Endothelial cell (in vitro differentiated cells): Measurements from ENCODE around the gene PCK2. TPM values are rescaled to one million over a fixed set of nuclear protein-coding genes. Genes with fewer than 3 reads are reported as not detected.
"Not testable (repeated sequence)": the region's sequence is repeated elsewhere in the genome, so short reads cannot be mapped to it uniquely, and the experiment has no call there.

Experiments used
- DNase-seq: peaks from one replicate; pipeline ENCODE4 v3.0.0; 2021; ENCODE audit warnings: low spot score
- H3K27ac Mint-ChIP-seq: one replicate; pipeline ENCODE4 v1.8.0; 2021; ENCODE audit warnings: mixed read lengths, inconsistent platforms; ENCODE audit not compliant: unreplicated experiment
- H3K27me3 Mint-ChIP-seq: one replicate; pipeline ENCODE4 v1.8.0; 2021; ENCODE audit warnings: mild to moderate bottlenecking, moderate library complexity, mixed read lengths, inconsistent platforms; ENCODE audit not compliant: unreplicated experiment
- H3K36me3 Mint-ChIP-seq: one replicate; pipeline ENCODE4 v1.8.0; 2021; ENCODE audit warnings: mild to moderate bottlenecking, low read depth, mixed read lengths, inconsistent platforms; ENCODE audit not compliant: unreplicated experiment
- H3K4me1 Mint-ChIP-seq: one replicate; pipeline ENCODE4 v1.8.0; 2021; ENCODE audit warnings: mild to moderate bottlenecking, mixed read lengths, inconsistent platforms; ENCODE audit not compliant: unreplicated experiment
- H3K4me3 Mint-ChIP-seq: one replicate; pipeline ENCODE4 v1.8.0; 2021; ENCODE audit warnings: mild to moderate bottlenecking, mixed read lengths, inconsistent platforms; ENCODE audit not compliant: unreplicated experiment
- H3K9me3 Mint-ChIP-seq: one replicate; pipeline ENCODE4 v1.8.0; 2021; ENCODE audit warnings: mixed read lengths, inconsistent platforms; ENCODE audit not compliant: unreplicated experiment
- CTCF ChIP-seq: fragments of 200-600 bp; sonication (generic); IDR thresholded peaks from one replicate; pipeline ENCODE4 v1.5.0; 2021; ENCODE audit warnings: antibody characterized with exemption; ENCODE audit not compliant: unreplicated experiment
- long read RNA-seq: library from polyadenylated mRNA; unstranded; transcript quantifications from one replicate; pipeline ENCODE4 v2.0.0, GENCODE V29; 2020; ENCODE audit not compliant: unreplicated experiment
- total RNA-seq: library from RNA; stranded (reverse); fragmentation: NEBNext Ultra II Directional; extraction: Animal tissue kit (Norgen Biotek cat#: 25700); gene quantifications from one replicate; pipeline ENCODE4 v1.2.1, GENCODE V29; 2021; ENCODE audit not compliant: unreplicated experiment

The PCK2 gene
- total RNA-seq = 23.9 TPM
- long read RNA-seq, transcript PCK2-201 (10 exons, 2,357 nt) = major isoform, 13 of 19 reads
- long read RNA-seq, partial matches to known transcripts = 2 of 19 reads
- long read RNA-seq, other reads (novel, unspliced or antisense) = 4 of 19 reads

- Mint-ChIP-seq H3K36me3 (peaks cover 8% of the 10 kb centered on the region), H3K4me3 (peak within 1 kb of the TSS; percentile 95), H3K9me3 (no peaks in the 10 kb centered on the region), H3K27ac (peak within 1 kb of the TSS; percentile 74), H3K27me3 (peaks cover 10% of the 10 kb centered on the region), H3K4me1 (peaks cover 18% of the 10 kb centered on the region)
- peak; percentile 63 for DNase-seq
- TF ChIP-seq CTCF = no peak
Observed at GRCh38 chr14:24093901-24094840, at the start of gene PCK2. Gene PCK2 (plus strand): TSS chr14:24094311. CDS start chr14:24094406, 95 bp downstream.

DNA sequence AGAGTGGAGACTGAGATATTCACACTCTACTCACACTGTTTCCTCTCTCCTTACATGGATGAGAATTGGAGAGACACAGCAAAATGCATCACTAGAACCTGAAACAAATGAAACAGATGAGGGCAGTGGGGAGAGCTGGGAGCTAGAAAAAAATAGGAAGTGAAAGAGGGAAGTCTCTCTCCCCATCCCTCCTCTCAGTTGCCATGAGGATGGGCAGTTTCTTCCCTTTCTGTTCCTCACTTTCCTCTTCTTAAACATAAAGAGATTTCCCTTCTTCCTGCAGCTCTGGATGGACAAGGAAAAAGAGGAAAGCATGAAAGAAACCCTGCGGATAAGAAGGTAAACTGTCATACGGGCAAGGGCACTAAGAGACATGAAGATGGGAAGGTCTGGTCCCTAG is 45.1 kb upstream of the PCK2 start:
- not testable (repeated sequence) for DNase-seq, H3K4me3 Mint-ChIP-seq, H3K36me3 Mint-ChIP-seq, H3K9me3 Mint-ChIP-seq, H3K27ac Mint-ChIP-seq
- peaks cover 11% of the 10 kb centered on the region for H3K27me3 Mint-ChIP-seq
- peaks cover 19% of the 10 kb centered on the region for H3K4me1 Mint-ChIP-seq

DNA sequence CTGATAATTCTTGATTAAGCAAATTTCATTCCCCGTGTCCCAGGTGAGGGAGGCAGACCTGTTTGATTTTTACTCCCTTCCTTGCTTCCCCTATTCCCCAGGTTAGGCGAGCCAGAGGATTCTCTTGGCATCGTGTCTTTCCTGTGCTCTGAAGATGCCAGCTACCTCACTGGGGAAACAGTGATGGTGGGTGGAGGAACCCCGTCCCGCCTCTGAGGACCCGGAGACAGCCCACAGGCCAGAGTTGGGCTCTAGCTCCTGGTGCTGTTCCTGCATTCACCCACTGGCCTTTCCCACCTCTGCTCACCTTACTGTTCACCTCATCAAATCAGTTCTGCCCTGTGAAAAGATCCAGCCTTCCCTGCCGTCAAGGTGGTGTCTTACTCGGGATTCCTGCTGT is 43.4 kb upstream of the PCK2 start:
- H3K4me1 Mint-ChIP-seq = peaks cover 19% of the 10 kb centered on the region
- DNase-seq, H3K36me3 Mint-ChIP-seq, H3K9me3 Mint-ChIP-seq, H3K27ac Mint-ChIP-seq: not testable (repeated sequence)
- peak overlapping the region; percentile 90 for H3K4me3 Mint-ChIP-seq
- peaks cover 18% of the 10 kb centered on the region for H3K27me3 Mint-ChIP-seq

DNA sequence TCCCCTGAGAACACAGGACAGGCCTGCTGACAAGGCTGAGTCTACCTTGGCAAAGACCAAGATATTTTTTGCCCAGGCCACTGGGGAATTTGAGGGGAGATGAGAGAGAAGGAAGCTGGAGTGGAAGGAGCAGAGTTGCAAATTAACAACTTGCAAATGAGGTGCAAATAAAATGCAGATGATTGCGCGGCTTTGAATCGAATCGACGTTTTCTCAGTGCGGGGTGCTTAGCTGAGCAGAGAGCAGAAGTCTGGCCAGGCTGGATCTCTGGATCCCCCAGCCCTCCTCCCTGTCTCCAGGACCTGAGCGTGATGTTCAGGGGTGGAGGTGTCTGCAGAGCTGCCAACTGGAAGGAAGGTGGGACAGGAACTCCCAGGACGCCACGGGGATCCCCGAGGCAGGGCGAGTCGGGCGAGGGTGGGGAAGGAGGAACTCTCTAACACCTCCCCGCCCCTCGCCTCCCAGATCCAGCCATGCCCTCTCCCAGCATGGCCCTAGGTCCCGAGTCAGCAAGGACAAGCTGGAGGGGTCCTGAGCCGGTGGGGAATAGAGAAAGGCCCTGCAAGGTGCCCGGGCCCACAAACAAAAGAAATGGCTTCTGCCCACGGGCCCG is 42.8 kb upstream of the PCK2 start:
- H3K4me3 Mint-ChIP-seq = peak overlapping the region; percentile 90
- peaks cover 3% of the 10 kb centered on the region for H3K36me3 Mint-ChIP-seq
- H3K9me3 Mint-ChIP-seq = no peaks in the 10 kb centered on the region
- peaks cover 19% of the 10 kb centered on the region for H3K4me1 Mint-ChIP-seq
- H3K27ac Mint-ChIP-seq = no peak overlapping the region
- DNase-seq = no peak
- TF ChIP-seq CTCF = no peak
- H3K27me3 Mint-ChIP-seq = peaks cover 18% of the 10 kb centered on the region

DNA sequence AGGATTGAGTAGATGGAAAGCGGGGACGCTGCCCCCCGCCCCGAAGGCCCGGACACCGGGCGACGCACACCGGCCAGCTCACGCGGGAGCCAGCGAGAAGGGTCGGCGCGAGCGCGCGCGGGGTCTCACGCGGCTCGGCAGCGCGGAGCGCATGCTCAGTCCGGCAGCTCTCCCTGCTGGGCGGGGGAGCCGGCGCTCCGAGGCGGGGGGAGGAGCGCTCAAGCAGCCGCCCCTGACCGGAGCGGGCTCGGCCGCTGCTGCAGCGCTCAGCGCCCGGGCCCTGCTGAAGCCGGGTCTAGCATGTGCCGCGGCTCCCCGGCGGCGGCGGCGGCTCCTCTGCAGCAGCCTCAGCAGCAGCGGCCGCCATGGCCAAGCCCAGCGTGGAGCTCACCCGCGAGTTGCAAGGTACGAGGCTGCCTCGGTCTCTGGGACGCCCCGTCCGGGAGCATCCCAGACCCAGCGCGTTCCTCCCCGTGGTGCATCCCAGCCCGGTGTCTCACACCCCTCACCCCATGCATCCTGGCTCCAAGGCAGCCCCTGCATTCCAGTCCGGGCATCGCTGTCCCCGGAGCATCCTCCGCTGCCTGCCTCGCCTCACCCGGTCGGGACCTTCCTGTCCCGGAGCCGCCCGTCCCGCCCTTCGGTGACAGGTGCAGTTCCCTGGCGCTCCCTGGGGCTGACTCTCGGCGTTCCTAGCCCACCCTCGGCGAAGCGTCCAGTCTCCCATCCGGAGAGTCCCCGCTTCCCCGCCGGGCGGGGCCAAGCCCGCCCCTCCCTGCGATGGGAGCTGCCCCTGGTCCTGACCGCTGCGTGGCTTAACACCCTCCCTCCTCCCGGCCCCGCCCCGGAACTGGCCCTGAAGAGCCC is 42.1 kb upstream of the PCK2 start, which contains the start of gene CARMIL3:
Gene CARMIL3, plus strand, starts transcription at position 221 of the 867 bp plus-strand sequence. Its CDS starts 145 bp downstream, at position 366.
- H3K36me3 Mint-ChIP-seq = peaks cover 3% of the 10 kb centered on the region
- no peaks in the 10 kb centered on the region for H3K9me3 Mint-ChIP-seq
- DNase-seq = peak; percentile 53
- peaks cover 17% of the 10 kb centered on the region for H3K27me3 Mint-ChIP-seq
- peak within 1 kb of the TSS; percentile 90 for H3K4me3 Mint-ChIP-seq
- H3K4me1 Mint-ChIP-seq = peaks cover 19% of the 10 kb centered on the region
- peak within 1 kb of the TSS; percentile 54 for H3K27ac Mint-ChIP-seq
- no peak for TF ChIP-seq CTCF
